HG02610 (cell line): ENCODE results near the gene KDM1A.
"Not testable (repeated sequence)": the region's sequence is repeated elsewhere in the genome, so short reads cannot be mapped to it uniquely, and the experiment has no call there.

Experiments used
- ATAC-seq: cut with Tn5 transposase; IDR thresholded peaks from one replicate; pipeline ENCODE4 v1.9.1; 2021; ENCODE audit warnings: mild to moderate bottlenecking, moderate library complexity; ENCODE audit not compliant: unreplicated experiment

The KDM1A gene

GRCh38 chr1:23019094-23019862 is at the start of gene KDM1A:
Gene KDM1A, plus strand, starts transcription at chr1:23019468. Its CDS starts 129 bp downstream, at chr1:23019597.
- ATAC-seq: peak; percentile 94

DNA sequence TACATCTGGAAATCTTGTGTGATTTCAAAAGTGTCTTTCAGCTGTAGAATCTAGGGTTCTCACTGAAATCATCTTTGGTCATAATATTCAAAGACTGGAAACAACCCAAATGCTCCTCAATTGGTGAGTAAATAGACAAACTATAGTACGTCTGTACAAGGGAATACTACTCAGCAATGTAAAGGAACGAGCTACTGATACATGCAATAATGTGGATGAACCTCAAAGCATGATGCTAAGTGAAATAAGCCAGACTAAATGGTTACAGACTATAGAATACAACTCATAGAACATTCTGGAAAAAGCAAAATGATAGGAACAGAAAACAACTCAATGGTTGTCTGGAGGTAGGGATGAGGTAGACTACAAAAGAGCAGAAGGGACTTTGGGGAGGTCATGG is 49.2 kb upstream of the KDM1A start:
- ATAC-seq: no peak

DNA sequence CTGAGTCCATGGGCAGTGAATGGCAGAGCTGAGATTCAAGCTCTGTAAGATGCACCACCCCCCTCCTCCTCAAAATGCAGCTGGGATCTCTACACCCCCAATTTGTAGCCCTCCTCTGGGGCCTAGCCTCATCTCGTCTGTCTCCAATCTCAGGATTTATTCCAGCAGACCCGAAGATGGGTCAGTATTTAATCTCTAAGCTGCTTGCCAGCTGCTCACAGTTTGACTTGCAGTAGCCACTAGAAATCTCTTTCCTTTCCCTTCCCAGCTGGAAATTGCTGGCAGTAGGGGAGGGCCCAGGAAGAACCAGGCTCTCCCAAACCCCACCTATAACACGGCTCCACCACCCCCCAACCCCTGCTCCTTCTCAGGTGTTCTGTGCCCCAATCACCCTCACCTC is 48.1 kb upstream of the KDM1A start:
- no peak for ATAC-seq

DNA sequence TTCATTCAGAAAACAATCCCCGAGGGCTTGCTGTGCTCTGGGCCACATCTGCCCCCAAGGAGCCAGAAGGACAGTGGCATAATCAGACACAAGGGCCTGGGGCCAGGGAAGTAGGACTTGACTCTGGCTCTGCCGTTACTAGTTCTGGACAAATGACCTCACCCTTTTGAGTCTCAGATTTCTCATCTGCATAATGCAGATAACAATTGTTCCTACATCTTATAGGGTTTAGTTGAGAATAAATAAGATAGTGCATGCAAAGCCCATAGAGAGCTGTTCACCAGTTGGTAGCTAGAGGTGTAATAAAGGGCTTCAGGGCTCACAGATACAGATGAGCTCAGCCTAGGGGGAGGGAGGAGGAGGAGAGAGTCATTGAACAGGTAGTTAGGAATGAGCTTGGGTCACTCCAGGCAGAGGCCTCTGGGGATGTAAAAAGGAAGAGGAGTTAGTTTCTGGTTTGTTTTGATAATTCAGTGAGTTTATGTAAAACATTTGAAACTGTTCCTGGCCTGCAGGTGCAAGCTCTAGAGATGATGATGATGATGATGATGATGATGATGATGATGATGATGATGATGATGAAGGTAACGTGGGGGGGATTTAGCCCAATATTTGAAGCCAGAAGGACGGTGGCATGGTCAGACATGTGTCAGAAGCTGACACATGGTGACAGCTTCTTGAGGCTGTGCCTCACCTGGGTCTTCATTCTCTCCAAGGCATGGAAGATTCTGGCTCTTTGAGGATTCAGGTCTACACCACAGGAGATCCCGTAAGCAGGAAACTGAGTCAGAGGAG is 47.5 kb upstream of the KDM1A start:
- ATAC-seq: no peak

DNA sequence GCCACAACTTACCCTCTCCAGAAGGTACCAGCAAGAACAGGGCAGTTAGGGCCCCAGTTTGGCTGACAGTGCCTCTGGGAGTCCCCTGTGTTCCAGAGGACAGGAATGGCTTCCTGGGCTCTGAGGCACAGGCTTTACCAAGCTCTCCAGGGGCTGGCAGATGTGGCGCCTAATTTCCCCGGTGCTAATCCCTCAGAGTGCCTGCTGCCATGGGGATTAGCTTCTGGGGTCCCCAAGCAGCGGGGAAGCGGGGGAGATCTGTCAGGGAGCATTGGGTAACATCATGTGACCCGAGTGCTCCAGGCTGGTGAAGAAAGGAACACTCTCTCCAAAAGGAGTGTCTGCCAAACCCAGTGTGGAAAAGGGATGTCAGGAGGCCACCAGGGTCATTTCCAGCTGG is 46.5 kb upstream of the KDM1A start, which contains the start of gene LACTBL1:
LACTBL1 (minus strand) TSS at position 107 of the 400 bp plus-strand sequence. CDS start 550 bp downstream, outside the sequence.
- no peak for ATAC-seq

GRCh38 chr1:22975694-22976093 is 43.6 kb upstream of the KDM1A start:
- no peak for ATAC-seq

DNA sequence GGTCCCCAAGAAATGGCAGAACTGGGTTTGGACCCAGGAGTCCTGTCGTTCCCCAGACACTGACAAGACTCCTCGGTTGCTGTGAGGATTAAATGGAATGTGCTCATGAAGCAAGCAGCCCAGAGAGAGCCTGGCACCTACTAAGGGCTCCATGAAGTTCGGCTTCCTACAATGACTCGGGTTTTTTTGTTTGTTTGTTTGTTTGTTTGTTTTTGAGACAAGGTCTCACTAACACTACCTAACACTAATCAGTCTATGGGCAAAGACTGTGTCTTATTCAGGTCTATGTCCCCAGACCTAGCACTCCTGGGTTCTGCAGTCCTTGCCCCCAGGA is 43.2 kb upstream of the KDM1A start:
- no peak for ATAC-seq

DNA sequence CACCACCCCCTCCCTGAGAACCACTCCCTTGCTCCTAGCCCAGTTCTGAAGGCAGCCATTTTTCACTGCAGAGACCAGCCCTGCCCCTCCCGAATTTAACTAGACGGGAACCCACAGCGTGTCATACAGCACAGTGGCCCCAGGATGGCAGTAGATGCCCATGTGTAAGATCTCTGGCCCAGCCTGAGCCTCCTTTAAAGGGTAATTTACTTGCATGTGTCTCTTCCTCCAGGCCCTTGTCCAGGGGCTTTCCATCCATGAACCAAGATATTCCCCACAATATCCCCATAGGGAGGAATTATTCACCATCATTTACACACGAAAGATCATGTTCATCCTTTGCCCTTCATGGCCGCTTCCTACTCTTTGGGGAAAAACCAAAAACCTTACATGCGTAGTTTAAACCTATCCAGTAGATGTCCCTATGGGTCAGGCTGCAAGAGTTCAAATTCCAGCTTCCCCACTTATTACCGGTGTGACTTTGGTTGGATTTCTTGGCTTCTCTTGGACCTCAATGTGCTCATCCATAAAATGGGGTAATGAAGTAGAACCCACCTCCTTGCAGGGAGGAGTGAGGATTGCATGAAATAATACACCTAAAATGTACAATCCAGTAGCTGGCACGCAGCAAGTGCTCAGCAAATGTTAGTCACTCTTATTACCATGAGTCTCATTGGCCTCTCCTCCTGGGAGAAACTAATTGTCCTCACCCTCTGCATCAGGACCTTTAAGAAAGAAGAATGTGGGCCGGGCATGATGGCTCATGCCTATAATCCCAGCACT is 42.6 kb upstream of the KDM1A start:
- no peak for ATAC-seq

DNA sequence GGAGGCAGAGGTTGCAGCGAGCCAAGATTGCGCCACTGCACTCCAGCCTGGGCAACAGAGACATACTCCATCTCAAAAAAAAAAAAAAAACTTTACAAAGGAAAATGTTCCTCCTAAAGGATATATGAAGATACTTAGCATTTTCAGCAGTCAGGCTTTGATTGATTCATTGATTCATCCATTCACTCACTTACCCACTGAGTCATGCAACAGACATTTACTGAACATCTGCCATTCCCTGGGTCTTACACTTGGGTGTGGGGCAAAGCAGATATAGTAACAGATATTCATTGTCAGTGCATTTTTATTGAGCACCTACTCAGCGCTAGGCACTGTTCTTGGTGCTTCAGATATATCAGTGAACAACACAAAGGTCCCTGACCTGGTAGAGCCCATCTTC is 41.0 kb upstream of the KDM1A start:
- no peak for ATAC-seq

DNA sequence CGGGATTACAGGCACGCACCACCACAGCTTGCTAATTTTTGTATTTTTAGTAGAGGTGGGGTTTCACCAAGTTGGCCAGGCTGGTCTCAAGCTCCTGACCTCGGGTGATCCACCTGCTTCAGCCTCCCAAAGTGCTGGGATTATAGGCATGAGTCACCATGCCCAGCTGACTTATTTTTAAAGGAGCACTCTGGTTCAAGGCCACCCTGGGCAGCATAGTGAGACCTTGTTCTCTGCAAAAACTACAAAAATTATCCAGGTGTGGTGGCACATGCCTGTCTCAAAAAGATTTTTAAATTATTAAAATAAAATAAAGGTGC is 38.8 kb upstream of the KDM1A start:
- not testable (repeated sequence) for ATAC-seq

- no peak for ATAC-seq
Measured at GRCh38 chr1:22983944-22984343, 35.3 kb upstream of the KDM1A start.

GRCh38 chr1:22992384-22992783 is 26.9 kb upstream of the KDM1A start:
- not testable (repeated sequence) for ATAC-seq

DNA sequence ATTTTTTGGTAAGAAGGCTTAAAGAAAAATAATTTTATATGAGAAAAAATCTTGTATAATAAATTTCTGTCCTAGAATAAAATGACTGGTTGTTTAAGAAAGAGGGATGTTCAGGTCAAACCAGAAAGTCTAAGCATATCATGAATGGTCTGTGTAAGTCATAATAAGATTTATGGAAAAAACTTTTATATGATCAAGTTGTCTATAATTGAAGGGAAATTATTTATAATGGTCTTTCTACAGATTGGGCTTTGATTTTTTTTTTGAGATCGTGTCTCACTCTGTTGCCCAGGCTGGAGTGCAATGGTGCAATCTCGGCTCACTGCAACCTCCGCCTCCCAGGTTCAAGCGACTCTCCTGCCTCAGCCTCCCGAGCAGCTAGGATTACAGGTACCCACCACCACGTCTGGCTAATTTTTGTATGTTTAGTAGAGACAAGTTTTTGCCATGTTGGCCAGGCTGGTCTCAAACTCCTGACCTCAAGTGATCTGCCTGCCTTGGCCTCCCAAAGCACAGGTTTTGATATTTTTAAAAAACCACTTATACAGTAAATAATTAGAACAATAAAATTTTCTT is 26.0 kb upstream of the KDM1A start:
- ATAC-seq: not testable (repeated sequence)

GRCh38 chr1:22995774-22996173 is 23.5 kb upstream of the KDM1A start:
- ATAC-seq: no peak

DNA sequence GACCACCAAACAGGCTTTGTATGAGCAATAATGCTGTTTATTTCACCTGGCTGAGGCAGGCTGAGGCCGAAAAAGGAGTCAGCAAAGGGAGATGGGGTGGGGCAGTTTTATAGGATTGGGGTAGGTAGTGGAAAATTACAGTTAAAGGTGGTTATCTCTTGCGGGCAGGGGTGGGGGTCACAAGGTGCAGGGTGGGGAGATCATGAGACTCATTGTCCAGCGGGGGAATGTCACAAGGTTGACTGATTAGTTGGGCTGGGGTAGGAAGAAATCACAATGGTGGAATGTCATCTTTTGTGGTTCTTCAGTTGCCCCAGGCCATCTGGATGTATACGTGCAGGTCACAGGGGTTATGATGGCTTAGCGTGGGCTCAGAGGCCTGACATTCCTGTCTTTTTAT is 21.7 kb upstream of the KDM1A start:
- ATAC-seq: not testable (repeated sequence)

GRCh38 chr1:23000133-23000532 is 19.1 kb upstream of the KDM1A start:
- not testable (repeated sequence) for ATAC-seq

DNA sequence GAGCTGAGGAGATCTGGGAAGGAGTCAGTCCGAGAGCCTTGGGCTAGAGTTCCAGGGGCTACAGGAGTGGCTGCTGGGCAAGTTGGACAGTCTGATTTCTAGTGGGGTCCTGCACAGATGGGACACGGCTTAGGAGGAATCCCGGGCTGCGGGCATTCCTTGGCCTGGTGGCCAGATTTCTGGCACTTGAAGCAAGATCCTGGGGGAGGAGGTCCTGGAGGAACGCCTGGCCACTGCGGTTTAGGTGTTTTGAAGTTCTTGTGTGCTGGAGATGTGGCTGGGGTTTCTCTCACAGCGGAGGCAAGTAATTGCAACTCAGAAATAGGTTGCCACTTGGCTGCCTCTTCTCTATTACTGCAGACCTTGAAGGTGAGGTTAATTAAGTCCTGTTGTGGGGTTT is 17.1 kb upstream of the KDM1A start:
- ATAC-seq: not testable (repeated sequence)

GRCh38 chr1:23004112-23004511 is 15.2 kb upstream of the KDM1A start:
- no peak for ATAC-seq

- not testable (repeated sequence) for ATAC-seq
Measured at GRCh38 chr1:23004769-23005168, 14.5 kb upstream of the KDM1A start.

- ATAC-seq: no peak
Measured at GRCh38 chr1:23007106-23007505, 12.2 kb upstream of the KDM1A start.

DNA sequence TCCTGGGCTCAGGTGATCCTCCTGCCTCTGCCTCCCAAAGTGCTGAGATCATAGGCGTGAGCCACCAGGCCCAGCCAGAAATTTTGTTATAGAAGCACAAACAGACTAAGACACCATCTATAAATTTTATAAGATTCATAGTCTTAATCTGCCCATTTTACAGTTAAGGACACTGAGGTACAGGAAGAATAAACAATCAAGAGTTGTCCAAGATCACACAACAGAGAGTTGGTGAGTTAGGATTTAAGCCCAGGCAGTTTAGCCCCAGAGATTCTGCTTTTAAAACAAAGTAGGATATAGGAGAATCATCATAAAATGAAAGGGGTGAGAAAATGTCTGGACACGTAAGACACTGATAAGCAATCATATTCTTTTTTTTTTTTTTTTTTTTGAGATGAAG is 10.4 kb upstream of the KDM1A start:
- no peak for ATAC-seq
